ENCODE measurements around the gene A2M. TPM values are rescaled to one million over a fixed set of nuclear protein-coding genes. Genes with fewer than 3 reads are reported as not detected.

Gene A2M
- total RNA-seq, 1 experiment from 2014 or later = 1.9 TPM

DNA sequence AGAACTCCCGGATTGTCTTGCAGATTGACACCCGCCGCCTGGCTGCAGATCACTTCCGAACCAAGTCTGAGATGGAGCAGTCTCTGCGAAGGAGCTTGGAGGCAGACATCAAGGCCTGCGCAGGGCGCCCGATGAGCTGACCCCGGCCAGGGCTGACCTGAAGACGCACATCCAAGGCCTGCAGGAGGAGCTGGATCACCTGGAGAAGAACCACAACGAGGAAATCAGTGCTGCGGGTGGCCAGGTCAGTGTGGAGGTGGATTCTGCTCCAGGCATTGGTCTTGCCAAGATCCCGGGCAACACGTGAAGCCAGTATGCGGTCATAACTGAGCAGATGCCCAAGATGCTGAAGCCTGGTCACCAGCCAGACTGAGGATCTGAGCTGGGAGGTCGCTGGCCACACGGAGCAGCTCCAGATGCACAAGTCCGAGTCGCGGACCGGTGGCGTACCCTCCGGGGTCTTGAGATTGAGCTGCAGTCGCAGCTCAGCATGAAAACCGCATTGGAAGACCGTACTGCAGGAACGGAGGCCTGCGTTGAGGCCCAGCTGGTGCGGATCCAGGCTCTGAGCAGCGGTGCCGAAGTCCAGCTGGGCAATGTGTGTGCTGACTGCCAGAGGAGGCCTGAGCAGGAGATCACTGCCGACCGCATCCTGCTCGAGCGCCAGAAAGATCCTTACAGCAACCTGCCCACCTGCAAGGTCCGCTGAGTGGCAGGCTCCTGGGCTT, 12.4 kb upstream of the A2M start:
- H3K9me3 Mint-ChIP-seq = peaks cover 14% of the 10 kb centered on the region
- ATAC-seq (no peak), DNase-seq (ENCODE audit: low spot score) (no peak)
- no peak for TF ChIP-seq FOXK1 (CRISPR knock-in tag; IDR thresholded peaks at IDR 0.05)
- TF ChIP-seq MXD4 (CRISPR knock-in tag; IDR thresholded peaks at IDR 0.05; ENCODE audit: borderline replicate concordance) = no peak
- TF ChIP-seq, protein P1, sequence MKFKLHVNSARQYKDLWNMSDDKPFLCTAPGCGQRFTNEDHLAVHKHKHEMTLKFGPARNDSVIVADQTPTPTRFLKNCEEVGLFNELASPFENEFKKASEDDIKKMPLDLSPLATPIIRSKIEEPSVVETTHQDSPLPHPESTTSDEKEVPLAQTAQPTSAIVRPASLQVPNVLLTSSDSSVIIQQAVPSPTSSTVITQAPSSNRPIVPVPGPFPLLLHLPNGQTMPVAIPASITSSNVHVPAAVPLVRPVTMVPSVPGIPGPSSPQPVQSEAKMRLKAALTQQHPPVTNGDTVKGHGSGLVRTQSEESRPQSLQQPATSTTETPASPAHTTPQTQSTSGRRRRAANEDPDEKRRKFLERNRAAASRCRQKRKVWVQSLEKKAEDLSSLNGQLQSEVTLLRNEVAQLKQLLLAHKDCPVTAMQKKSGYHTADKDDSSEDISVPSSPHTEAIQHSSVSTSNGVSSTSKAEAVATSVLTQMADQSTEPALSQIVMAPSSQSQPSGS (CRISPR knock-in tag; IDR thresholded peaks at IDR 0.05; ENCODE audit: borderline replicate concordance, low read depth) = no peak
- TF ChIP-seq ZNF416 (CRISPR knock-in tag; IDR thresholded peaks at IDR 0.05) = no peak
- TF ChIP-seq TEAD4 (CRISPR knock-in tag; IDR thresholded peaks at IDR 0.05) = no peak
- TF ChIP-seq CREB1 (CRISPR knock-in tag; IDR thresholded peaks at IDR 0.05) = no peak
- TF ChIP-seq, protein P2, sequence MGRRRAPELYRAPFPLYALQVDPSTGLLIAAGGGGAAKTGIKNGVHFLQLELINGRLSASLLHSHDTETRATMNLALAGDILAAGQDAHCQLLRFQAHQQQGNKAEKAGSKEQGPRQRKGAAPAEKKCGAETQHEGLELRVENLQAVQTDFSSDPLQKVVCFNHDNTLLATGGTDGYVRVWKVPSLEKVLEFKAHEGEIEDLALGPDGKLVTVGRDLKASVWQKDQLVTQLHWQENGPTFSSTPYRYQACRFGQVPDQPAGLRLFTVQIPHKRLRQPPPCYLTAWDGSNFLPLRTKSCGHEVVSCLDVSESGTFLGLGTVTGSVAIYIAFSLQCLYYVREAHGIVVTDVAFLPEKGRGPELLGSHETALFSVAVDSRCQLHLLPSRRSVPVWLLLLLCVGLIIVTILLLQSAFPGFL (CRISPR knock-in tag; IDR thresholded peaks at IDR 0.05; ENCODE audit: borderline replicate concordance) = no peak
- TF ChIP-seq, protein P3, sequence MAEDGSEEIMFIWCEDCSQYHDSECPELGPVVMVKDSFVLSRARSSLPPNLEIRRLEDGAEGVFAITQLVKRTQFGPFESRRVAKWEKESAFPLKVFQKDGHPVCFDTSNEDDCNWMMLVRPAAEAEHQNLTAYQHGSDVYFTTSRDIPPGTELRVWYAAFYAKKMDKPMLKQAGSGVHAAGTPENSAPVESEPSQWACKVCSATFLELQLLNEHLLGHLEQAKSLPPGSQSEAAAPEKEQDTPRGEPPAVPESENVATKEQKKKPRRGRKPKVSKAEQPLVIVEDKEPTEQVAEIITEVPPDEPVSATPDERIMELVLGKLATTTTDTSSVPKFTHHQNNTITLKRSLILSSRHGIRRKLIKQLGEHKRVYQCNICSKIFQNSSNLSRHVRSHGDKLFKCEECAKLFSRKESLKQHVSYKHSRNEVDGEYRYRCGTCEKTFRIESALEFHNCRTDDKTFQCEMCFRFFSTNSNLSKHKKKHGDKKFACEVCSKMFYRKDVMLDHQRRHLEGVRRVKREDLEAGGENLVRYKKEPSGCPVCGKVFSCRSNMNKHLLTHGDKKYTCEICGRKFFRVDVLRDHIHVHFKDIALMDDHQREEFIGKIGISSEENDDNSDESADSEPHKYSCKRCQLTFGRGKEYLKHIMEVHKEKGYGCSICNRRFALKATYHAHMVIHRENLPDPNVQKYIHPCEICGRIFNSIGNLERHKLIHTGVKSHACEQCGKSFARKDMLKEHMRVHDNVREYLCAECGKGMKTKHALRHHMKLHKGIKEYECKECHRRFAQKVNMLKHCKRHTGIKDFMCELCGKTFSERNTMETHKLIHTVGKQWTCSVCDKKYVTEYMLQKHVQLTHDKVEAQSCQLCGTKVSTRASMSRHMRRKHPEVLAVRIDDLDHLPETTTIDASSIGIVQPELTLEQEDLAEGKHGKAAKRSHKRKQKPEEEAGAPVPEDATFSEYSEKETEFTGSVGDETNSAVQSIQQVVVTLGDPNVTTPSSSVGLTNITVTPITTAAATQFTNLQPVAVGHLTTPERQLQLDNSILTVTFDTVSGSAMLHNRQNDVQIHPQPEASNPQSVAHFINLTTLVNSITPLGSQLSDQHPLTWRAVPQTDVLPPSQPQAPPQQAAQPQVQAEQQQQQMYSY (CRISPR knock-in tag; IDR thresholded peaks at IDR 0.05) = no peak
- TF ChIP-seq, protein P4, sequence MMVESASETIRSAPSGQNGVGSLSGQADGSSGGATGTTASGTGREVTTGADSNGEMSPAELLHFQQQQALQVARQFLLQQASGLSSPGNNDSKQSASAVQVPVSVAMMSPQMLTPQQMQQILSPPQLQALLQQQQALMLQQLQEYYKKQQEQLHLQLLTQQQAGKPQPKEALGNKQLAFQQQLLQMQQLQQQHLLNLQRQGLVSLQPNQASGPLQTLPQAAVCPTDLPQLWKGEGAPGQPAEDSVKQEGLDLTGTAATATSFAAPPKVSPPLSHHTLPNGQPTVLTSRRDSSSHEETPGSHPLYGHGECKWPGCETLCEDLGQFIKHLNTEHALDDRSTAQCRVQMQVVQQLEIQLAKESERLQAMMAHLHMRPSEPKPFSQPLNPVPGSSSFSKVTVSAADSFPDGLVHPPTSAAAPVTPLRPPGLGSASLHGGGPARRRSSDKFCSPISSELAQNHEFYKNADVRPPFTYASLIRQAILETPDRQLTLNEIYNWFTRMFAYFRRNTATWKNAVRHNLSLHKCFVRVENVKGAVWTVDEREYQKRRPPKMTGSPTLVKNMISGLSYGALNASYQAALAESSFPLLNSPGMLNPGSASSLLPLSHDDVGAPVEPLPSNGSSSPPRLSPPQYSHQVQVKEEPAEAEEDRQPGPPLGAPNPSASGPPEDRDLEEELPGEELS (CRISPR knock-in tag; IDR thresholded peaks at IDR 0.05) = no peak
- TF ChIP-seq, protein P5, sequence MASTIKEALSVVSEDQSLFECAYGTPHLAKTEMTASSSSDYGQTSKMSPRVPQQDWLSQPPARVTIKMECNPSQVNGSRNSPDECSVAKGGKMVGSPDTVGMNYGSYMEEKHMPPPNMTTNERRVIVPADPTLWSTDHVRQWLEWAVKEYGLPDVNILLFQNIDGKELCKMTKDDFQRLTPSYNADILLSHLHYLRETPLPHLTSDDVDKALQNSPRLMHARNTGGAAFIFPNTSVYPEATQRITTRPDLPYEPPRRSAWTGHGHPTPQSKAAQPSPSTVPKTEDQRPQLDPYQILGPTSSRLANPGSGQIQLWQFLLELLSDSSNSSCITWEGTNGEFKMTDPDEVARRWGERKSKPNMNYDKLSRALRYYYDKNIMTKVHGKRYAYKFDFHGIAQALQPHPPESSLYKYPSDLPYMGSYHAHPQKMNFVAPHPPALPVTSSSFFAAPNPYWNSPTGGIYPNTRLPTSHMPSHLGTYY (CRISPR knock-in tag; IDR thresholded peaks at IDR 0.05) = no peak
- TF ChIP-seq, protein P6, sequence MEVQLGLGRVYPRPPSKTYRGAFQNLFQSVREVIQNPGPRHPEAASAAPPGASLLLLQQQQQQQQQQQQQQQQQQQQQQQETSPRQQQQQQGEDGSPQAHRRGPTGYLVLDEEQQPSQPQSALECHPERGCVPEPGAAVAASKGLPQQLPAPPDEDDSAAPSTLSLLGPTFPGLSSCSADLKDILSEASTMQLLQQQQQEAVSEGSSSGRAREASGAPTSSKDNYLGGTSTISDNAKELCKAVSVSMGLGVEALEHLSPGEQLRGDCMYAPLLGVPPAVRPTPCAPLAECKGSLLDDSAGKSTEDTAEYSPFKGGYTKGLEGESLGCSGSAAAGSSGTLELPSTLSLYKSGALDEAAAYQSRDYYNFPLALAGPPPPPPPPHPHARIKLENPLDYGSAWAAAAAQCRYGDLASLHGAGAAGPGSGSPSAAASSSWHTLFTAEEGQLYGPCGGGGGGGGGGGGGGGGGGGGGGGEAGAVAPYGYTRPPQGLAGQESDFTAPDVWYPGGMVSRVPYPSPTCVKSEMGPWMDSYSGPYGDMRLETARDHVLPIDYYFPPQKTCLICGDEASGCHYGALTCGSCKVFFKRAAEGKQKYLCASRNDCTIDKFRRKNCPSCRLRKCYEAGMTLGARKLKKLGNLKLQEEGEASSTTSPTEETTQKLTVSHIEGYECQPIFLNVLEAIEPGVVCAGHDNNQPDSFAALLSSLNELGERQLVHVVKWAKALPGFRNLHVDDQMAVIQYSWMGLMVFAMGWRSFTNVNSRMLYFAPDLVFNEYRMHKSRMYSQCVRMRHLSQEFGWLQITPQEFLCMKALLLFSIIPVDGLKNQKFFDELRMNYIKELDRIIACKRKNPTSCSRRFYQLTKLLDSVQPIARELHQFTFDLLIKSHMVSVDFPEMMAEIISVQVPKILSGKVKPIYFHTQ (CRISPR knock-in tag; IDR thresholded peaks at IDR 0.05) = no peak
- TF ChIP-seq, protein P7, sequence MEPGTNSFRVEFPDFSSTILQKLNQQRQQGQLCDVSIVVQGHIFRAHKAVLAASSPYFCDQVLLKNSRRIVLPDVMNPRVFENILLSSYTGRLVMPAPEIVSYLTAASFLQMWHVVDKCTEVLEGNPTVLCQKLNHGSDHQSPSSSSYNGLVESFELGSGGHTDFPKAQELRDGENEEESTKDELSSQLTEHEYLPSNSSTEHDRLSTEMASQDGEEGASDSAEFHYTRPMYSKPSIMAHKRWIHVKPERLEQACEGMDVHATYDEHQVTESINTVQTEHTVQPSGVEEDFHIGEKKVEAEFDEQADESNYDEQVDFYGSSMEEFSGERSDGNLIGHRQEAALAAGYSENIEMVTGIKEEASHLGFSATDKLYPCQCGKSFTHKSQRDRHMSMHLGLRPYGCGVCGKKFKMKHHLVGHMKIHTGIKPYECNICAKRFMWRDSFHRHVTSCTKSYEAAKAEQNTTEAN (CRISPR knock-in tag; IDR thresholded peaks at IDR 0.05) = no peak
- TF ChIP-seq, protein P8, sequence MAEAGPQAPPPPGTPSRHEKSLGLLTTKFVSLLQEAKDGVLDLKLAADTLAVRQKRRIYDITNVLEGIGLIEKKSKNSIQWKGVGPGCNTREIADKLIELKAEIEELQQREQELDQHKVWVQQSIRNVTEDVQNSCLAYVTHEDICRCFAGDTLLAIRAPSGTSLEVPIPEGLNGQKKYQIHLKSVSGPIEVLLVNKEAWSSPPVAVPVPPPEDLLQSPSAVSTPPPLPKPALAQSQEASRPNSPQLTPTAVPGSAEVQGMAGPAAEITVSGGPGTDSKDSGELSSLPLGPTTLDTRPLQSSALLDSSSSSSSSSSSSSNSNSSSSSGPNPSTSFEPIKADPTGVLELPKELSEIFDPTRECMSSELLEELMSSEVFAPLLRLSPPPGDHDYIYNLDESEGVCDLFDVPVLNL (CRISPR knock-in tag; IDR thresholded peaks at IDR 0.05; ENCODE audit: borderline replicate concordance, low read depth) = no peak
- TF ChIP-seq, protein P9, sequence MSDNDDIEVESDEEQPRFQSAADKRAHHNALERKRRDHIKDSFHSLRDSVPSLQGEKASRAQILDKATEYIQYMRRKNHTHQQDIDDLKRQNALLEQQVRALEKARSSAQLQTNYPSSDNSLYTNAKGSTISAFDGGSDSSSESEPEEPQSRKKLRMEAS (CRISPR knock-in tag; IDR thresholded peaks at IDR 0.05) = no peak
- CTCF ChIA-PET = interaction anchor here (0.7 to 1.4 kb wide), 5 partner anchors 10 to 203 kb away, joined by 3 to 4 read pairs (median 3); no protein-coding TSS in a partner anchor
- POLR2A ChIA-PET = no interaction called here
- H3K4me1 Mint-ChIP-seq = no peaks in the 10 kb centered on the region
- H3K27me3 Mint-ChIP-seq (ENCODE audit: low read depth) = no peaks in the 10 kb centered on the region
- H3K4me3 Mint-ChIP-seq = no peak overlapping the region
- H3K27ac Mint-ChIP-seq = no peak overlapping the region
- H3K36me3 Mint-ChIP-seq = no peaks in the 10 kb centered on the region

Measured in WTC11 (cell line).